ENCODE measurements around the gene PEMT. TPM values are rescaled to one million over a fixed set of nuclear protein-coding genes. Genes with fewer than 3 reads are reported as not detected.

Gene PEMT
- polyA plus RNA-seq, 1 donor: 24.2 TPM

- DNase-seq (ENCODE audit: low read depth): peak; percentile 46
Observed at GRCh38 chr17:17503566-17504130, 87.9 kb downstream of the PEMT start.

GRCh38 chr17:17502741-17503565 lies 88.6 kb downstream of the PEMT start:
- DNase-seq (ENCODE audit: low read depth): no peak

- no peak for DNase-seq (ENCODE audit: low read depth)
Observed at GRCh38 chr17:17500999-17501605, 90.4 kb downstream of the PEMT start.

GRCh38 chr17:17499402-17500145 lies 91.9 kb downstream of the PEMT start:
- DNase-seq (ENCODE audit: low read depth): no peak

GRCh38 chr17:17498606-17499301 lies 92.8 kb downstream of the PEMT start:
- DNase-seq (ENCODE audit: low read depth): no peak

GRCh38 chr17:17497845-17498520 lies 93.5 kb downstream of the PEMT start:
- DNase-seq (ENCODE audit: low read depth): no peak

- no peak for DNase-seq (ENCODE audit: low read depth)
Observed at GRCh38 chr17:17497065-17497844, 94.3 kb downstream of the PEMT start.

- DNase-seq (ENCODE audit: low read depth): no peak
Observed at GRCh38 chr17:17496189-17497064, 95.1 kb downstream of the PEMT start, which contains the start of gene RASD1. Gene RASD1, minus strand, starts transcription at chr17:17496395. Its CDS starts 214 bp downstream, at chr17:17496181.

- DNase-seq (ENCODE audit: low read depth): no peak
Observed at GRCh38 chr17:17495536-17496188, 95.8 kb downstream of the PEMT start.

- no peak for DNase-seq (ENCODE audit: low read depth)
Observed at GRCh38 chr17:17494870-17495535, 96.5 kb downstream of the PEMT start.

GRCh38 chr17:17494499-17494869 lies 97.0 kb downstream of the PEMT start:
- DNase-seq (ENCODE audit: low read depth): no peak

- DNase-seq (ENCODE audit: low read depth): no peak
Observed at GRCh38 chr17:17493986-17494466, 97.5 kb downstream of the PEMT start.

GRCh38 chr17:17493249-17493985 lies 98.1 kb downstream of the PEMT start:
- no peak for DNase-seq (ENCODE audit: low read depth)

- no peak for DNase-seq (ENCODE audit: low read depth)
Observed at GRCh38 chr17:17492571-17492970, 98.9 kb downstream of the PEMT start.

GRCh38 chr17:17492085-17492484 lies 99.4 kb downstream of the PEMT start:
- no peak for DNase-seq (ENCODE audit: low read depth)

GRCh38 chr17:17491546-17491988 lies 99.9 kb downstream of the PEMT start:
- DNase-seq (ENCODE audit: low read depth): no peak

GRCh38 chr17:17491031-17491471 lies 100.5 kb downstream of the PEMT start:
- DNase-seq (ENCODE audit: low read depth): no peak
